A673 (cell line): ENCODE data around the gene FAHD1. TPM values are rescaled to one million over a fixed set of nuclear protein-coding genes. Genes with fewer than 3 reads are reported as not detected.

ENCODE experiments used
- BruUV-seq: library from RNA; stranded (reverse); fragments of 400-500 nt; replicated peaks from 2 replicates; lab custom pipeline; 2021; lab: Mats Ljungman, UMichigan
- CTCF ChIA-PET: fragments of 300-600 bp; sonication (Branson Sonifier 250); formaldehyde crosslinking; loops from one replicate; lab custom pipeline; 2022; ENCODE audit warnings: antibody characterized with exemption; lab: Charles Lee
- POLR2A ChIA-PET: fragments of 300-600 bp; sonication (Branson Sonifier 250); formaldehyde crosslinking; loops from one replicate; lab custom pipeline; 2022; ENCODE audit warnings: antibody characterized with exemption; ENCODE audit not compliant: low non-redundant PET; lab: Charles Lee
- DNase-seq: peaks from one replicate; pipeline ENCODE4 v3.0.0-alpha.2; 2015; ENCODE audit warnings: low spot score
- H3K27ac ChIP-seq: fragments of 200-600 bp; sonication (generic); 2 replicates; pipeline ENCODE4 v1.5.1; 2016; ENCODE audit warnings: mixed run types, low read depth, mild to moderate bottlenecking, mixed read lengths, antibody characterized with exemption, low read length; ENCODE audit not compliant: poor library complexity, severe bottlenecking
- H3K27me3 ChIP-seq: fragments of 200-600 bp; sonication (generic); replicated peaks from 2 replicates; pipeline ENCODE4 v1.6.1; 2017; ENCODE audit warnings: mixed run types, low read depth, mild to moderate bottlenecking, mixed read lengths, antibody characterized with exemption, low read length; ENCODE audit not compliant: insufficient read depth, poor library complexity
- H3K36me3 ChIP-seq: fragments of 200-600 bp; sonication (generic); 2 replicates; pipeline ENCODE4 v1.6.1; 2016; ENCODE audit warnings: mixed run types, mild to moderate bottlenecking, mixed read lengths, antibody characterized with exemption, low read length; ENCODE audit not compliant: insufficient read depth, poor library complexity, severe bottlenecking
- H3K4me1 ChIP-seq: fragments of 200-600 bp; sonication (generic); 2 replicates; pipeline ENCODE4 v1.6.1; 2017; ENCODE audit warnings: mixed run types, mild to moderate bottlenecking, mixed read lengths, antibody characterized with exemption, low read length; ENCODE audit not compliant: insufficient read depth, poor library complexity, severe bottlenecking
- H3K4me3 ChIP-seq: fragments of 200-600 bp; sonication (generic); 2 replicates; pipeline ENCODE4 v1.5.1; 2016; ENCODE audit warnings: low read depth, mixed run types, mild to moderate bottlenecking, mixed read lengths, low read length; ENCODE audit not compliant: poor library complexity, severe bottlenecking
- H3K9me3 ChIP-seq: fragments of 200-600 bp; sonication (generic); 2 replicates; pipeline ENCODE4 v1.6.1; 2016; ENCODE audit warnings: mixed run types, low read depth, mild to moderate bottlenecking, mixed read lengths, antibody characterized with exemption, low read length; ENCODE audit not compliant: poor library complexity, severe bottlenecking
- CTCF ChIP-seq: fragments of 300-800, 200-600 bp; sonication (generic); conservative IDR thresholded peaks from 2 replicates; pipeline ENCODE4 v1.5.1; 2017; ENCODE audit warnings: low read depth, mild to moderate bottlenecking, antibody characterized with exemption, low read length, moderate library complexity, mixed read lengths
- EZH2 ChIP-seq: fragments of 200-600 bp; sonication (generic); IDR thresholded peaks from 2 replicates; pipeline ENCODE4 v1.6.1; 2017; ENCODE audit warnings: borderline replicate concordance, low read depth, mild to moderate bottlenecking, mixed read lengths, antibody characterized with exemption, low read length; ENCODE audit not compliant: poor library complexity, severe bottlenecking
- intact Hi-C: fragments of 100-400 bp; cut with micrococcal nuclease; formaldehyde crosslinking; loops from one replicate; pipeline ENCODE4 v1.10.0; 2022; ENCODE audit not compliant: unreplicated experiment
- total RNA-seq: library from RNA; stranded (reverse); gene quantifications from 2 replicates; pipeline ENCODE4 v1.2.3, GENCODE V29; 2021

The FAHD1 gene
- total RNA-seq, 1 experiment from 2014 or later: 19.9 TPM

GRCh38 chr16:1778200-1779179 lies 48.5 kb upstream of the FAHD1 start:
- ChIA-PET CTCF (no interaction called here), POLR2A (no interaction called here)
- peaks cover 14% of the 10 kb centered on the region for H3K36me3 ChIP-seq
- no TSS peak for BruUV-seq
- intact Hi-C loops: loop anchor here (10.0 kb wide), 1 partner anchor 46 kb away; the partner anchor contains the start of genes FAHD1 and HAGH
- no peaks in the 10 kb centered on the region for H3K9me3 ChIP-seq
- no peaks in the 10 kb centered on the region for H3K27me3 ChIP-seq
- H3K4me3 ChIP-seq: no peak overlapping the region
- TF ChIP-seq EZH2 (no peak), CTCF (no peak)
- no peaks in the 10 kb centered on the region for H3K4me1 ChIP-seq
- no peak overlapping the region for H3K27ac ChIP-seq
- DNase-seq: no peak

- ChIA-PET POLR2A (interaction anchor here (0.6 kb wide), 1 partner anchor 11 kb away, joined by 3 read pairs; no protein-coding TSS in a partner anchor), CTCF (no interaction called here)
- intact Hi-C loops: loop anchor here (10.0 kb wide), 1 partner anchor 46 kb away; the partner anchor contains the start of genes FAHD1 and HAGH
- BruUV-seq: no TSS peak
- no peak overlapping the region for H3K27ac ChIP-seq
- H3K4me3 ChIP-seq: no peak overlapping the region
- no peak for DNase-seq
- no peaks in the 10 kb centered on the region for H3K4me1 ChIP-seq
- H3K9me3 ChIP-seq: no peaks in the 10 kb centered on the region
- no peaks in the 10 kb centered on the region for H3K27me3 ChIP-seq
- peaks cover 14% of the 10 kb centered on the region for H3K36me3 ChIP-seq
- TF ChIP-seq EZH2 (no peak), CTCF (no peak)
These were observed 47.7 kb upstream of the FAHD1 start for GRCh38 chr16:1779234-1779701.

GRCh38 chr16:1779741-1780676 lies 47.0 kb upstream of the FAHD1 start:
- Histone ChIP-seq H3K9me3 (no peaks in the 10 kb centered on the region), H3K27me3 (no peaks in the 10 kb centered on the region), H3K4me3 (no peak overlapping the region), H3K27ac (no peak overlapping the region), H3K36me3 (peaks cover 14% of the 10 kb centered on the region), H3K4me1 (no peaks in the 10 kb centered on the region)
- TF ChIP-seq EZH2 (no peak), CTCF (no peak)
- no TSS peak for BruUV-seq
- DNase-seq: no peak
- POLR2A ChIA-PET: interaction anchor here (0.6 kb wide), 1 partner anchor 10 kb away, joined by 3 read pairs; no protein-coding TSS in a partner anchor
- intact Hi-C loops: loop anchor here (10.0 kb wide), 1 partner anchor 45 kb away; the partner anchor contains the start of genes FAHD1 and HAGH
- CTCF ChIA-PET: no interaction called here
